ENCODE measurements around the gene MCRIP2. TPM values are rescaled to one million over a fixed set of nuclear protein-coding genes. Genes with fewer than 3 reads are reported as not detected.

The MCRIP2 gene
- total and polyA plus RNA-seq, 11 donors: 52.3 to 321 (median 97.0) TPM

- DNase-seq: peak in 4 of 5 donors; percentile 75 to 81 (median 78)
- TF ChIP-seq CTCF (IDR thresholded peaks at IDR 0.05) (no peak), POLR2A (IDR thresholded peaks at IDR 0.05) (no peak)
- Histone ChIP-seq H3K27ac (peak overlapping the region; percentile 84 to 99 (median 94)), H3K4me3 (peak overlapping the region; percentile 59 to 94 (median 77)), H3K4me1 (peaks cover 0 to 68% (median 32%) of the 10 kb centered on the region in 12 donors), H3K9me3 (no peaks in the 10 kb centered on the region), H3K36me3 (peaks cover 0 to 3% (median 0%) of the 10 kb centered on the region in 9 donors), H3K27me3 (no peaks in the 10 kb centered on the region)
- peak in 3 of 4 donors; percentile 31 to 54 (median 40) for ATAC-seq
- intact Hi-C loops (cut with DNase I): loop anchor here in 3 of 10 donors (2.0 to 10.0 kb wide), 2 partner anchors 54 to 58 kb away; no protein-coding TSS in a partner anchor
- 4 to 23% (median 7%) methylated on average over 16 to 72 of the region's 72 CpGs for WGBS, 4 donors
Observed at GRCh38 chr16:642189-643049, 791 bp downstream of the MCRIP2 start.

GRCh38 chr16:643050-643368 lies 1.4 kb downstream of the MCRIP2 start:
- Histone ChIP-seq H3K27me3 (no peaks in the 10 kb centered on the region), H3K36me3 (peaks cover 0 to 3% (median 0%) of the 10 kb centered on the region in 9 donors), H3K27ac (peak overlapping the region; percentile 84 to 99 (median 94)), H3K9me3 (no peaks in the 10 kb centered on the region), H3K4me1 (peaks cover 0 to 68% (median 32%) of the 10 kb centered on the region in 12 donors), H3K4me3 (peak overlapping the region; percentile 59 to 94 (median 77))
- intact Hi-C loops (cut with DNase I): loop anchor here in 3 of 10 donors (2.0 to 10.0 kb wide), 2 partner anchors 54 to 58 kb away; no protein-coding TSS in a partner anchor
- WGBS, 4 donors: 54 to 74% (median 70%) methylated on average over 7 to 13 of the region's 13 CpGs
- ATAC-seq: no peak
- TF ChIP-seq CTCF (IDR thresholded peaks at IDR 0.05) (no peak), POLR2A (IDR thresholded peaks at IDR 0.05) (no peak)
- no peak for DNase-seq

- intact Hi-C loops (cut with DNase I): loop anchor here in 2 of 10 donors (10.0 kb wide), 1 partner anchor 60 kb away; no protein-coding TSS in a partner anchor
- DNase-seq (no peak), ATAC-seq (no peak)
- Histone ChIP-seq H3K4me1 (peaks cover 0 to 77% (median 41%) of the 10 kb centered on the region in 12 donors), H3K4me3 (no peak overlapping the region), H3K9me3 (no peaks in the 10 kb centered on the region), H3K27ac (peak overlapping the region in 6 of 12 donors; percentile 77 to 97 (median 92)), H3K27me3 (no peaks in the 10 kb centered on the region), H3K36me3 (peaks cover 0 to 3% (median 0%) of the 10 kb centered on the region in 9 donors)
- TF ChIP-seq CTCF (IDR thresholded peaks at IDR 0.05) (no peak), POLR2A (IDR thresholded peaks at IDR 0.05) (no peak)
- WGBS, 4 donors: 75 to 90% (median 83%) methylated on average over 12 of the region's 12 CpGs
Observed at GRCh38 chr16:644556-644955, 2.9 kb downstream of the MCRIP2 start.
